HG02840 (cell line): ENCODE measurements around the gene SERPINB2.

Experiments
- ATAC-seq: cut with Tn5 transposase; IDR thresholded peaks from one replicate; pipeline ENCODE4 v1.9.1; 2021; ENCODE audit warnings: mild to moderate bottlenecking, moderate library complexity, moderate number of reproducible peaks; ENCODE audit not compliant: unreplicated experiment, low FRiP score

Gene SERPINB2

GRCh38 chr18:63887424-63887823, at the start of gene SERPINB2:
TSS of gene SERPINB2 (plus strand) at chr18:63887705. CDS start at chr18:63891445, 3,740 bp downstream.
- no peak for ATAC-seq

GRCh38 chr18:63843008-63843407, 44.5 kb upstream of the SERPINB2 start:
- ATAC-seq, result no peak

- ATAC-seq, result no peak
These were observed 43.3 kb upstream of the SERPINB2 start for GRCh38 chr18:63844254-63844653.

GRCh38 chr18:63848159-63848558, 39.3 kb upstream of the SERPINB2 start:
- no peak for ATAC-seq

GRCh38 chr18:63850020-63850419, 37.5 kb upstream of the SERPINB2 start:
- no peak for ATAC-seq

- no peak for ATAC-seq
These were observed 36.9 kb upstream of the SERPINB2 start for GRCh38 chr18:63850636-63851035.

GRCh38 chr18:63858456-63858855, 29.0 kb upstream of the SERPINB2 start:
- no peak for ATAC-seq

GRCh38 chr18:63859781-63860475, 27.6 kb upstream of the SERPINB2 start:
- no peak for ATAC-seq

- ATAC-seq, result no peak
These were observed 27.0 kb upstream of the SERPINB2 start for GRCh38 chr18:63860531-63860930.

- no peak for ATAC-seq
These were observed 20.0 kb upstream of the SERPINB2 start for GRCh38 chr18:63867368-63868125.

- no peak for ATAC-seq
These were observed 19.0 kb upstream of the SERPINB2 start for GRCh38 chr18:63868546-63868945.

GRCh38 chr18:63869374-63869773, 18.1 kb upstream of the SERPINB2 start:
- no peak for ATAC-seq

GRCh38 chr18:63869851-63870250, 17.7 kb upstream of the SERPINB2 start:
- no peak for ATAC-seq

GRCh38 chr18:63871836-63872235, 15.7 kb upstream of the SERPINB2 start:
- ATAC-seq, result no peak

- ATAC-seq, result no peak
These were observed 14.9 kb upstream of the SERPINB2 start for GRCh38 chr18:63872586-63872985.

GRCh38 chr18:63878343-63878742, 9.2 kb upstream of the SERPINB2 start:
- no peak for ATAC-seq

- ATAC-seq, result no peak
These were observed 8.6 kb upstream of the SERPINB2 start for GRCh38 chr18:63878925-63879324.

- no peak for ATAC-seq
These were observed 7.8 kb upstream of the SERPINB2 start for GRCh38 chr18:63879709-63880108.

GRCh38 chr18:63881851-63882250, 5.7 kb upstream of the SERPINB2 start:
- no peak for ATAC-seq

GRCh38 chr18:63882333-63883141, 5.0 kb upstream of the SERPINB2 start:
- no peak for ATAC-seq

- no peak for ATAC-seq
These were observed 3.9 kb upstream of the SERPINB2 start for GRCh38 chr18:63883617-63884016.
